GM19193 (cell line): Measurements from ENCODE around the gene SCFD2.

Source experiments
- POLR2A ChIP-seq: IDR thresholded peaks from 4 replicates; pipeline ENCODE4 v1.6.1; 2011; ENCODE audit not compliant: insufficient read depth, insufficient read length; ENCODE audit errors: extremely low read depth

The SCFD2 gene

DNA sequence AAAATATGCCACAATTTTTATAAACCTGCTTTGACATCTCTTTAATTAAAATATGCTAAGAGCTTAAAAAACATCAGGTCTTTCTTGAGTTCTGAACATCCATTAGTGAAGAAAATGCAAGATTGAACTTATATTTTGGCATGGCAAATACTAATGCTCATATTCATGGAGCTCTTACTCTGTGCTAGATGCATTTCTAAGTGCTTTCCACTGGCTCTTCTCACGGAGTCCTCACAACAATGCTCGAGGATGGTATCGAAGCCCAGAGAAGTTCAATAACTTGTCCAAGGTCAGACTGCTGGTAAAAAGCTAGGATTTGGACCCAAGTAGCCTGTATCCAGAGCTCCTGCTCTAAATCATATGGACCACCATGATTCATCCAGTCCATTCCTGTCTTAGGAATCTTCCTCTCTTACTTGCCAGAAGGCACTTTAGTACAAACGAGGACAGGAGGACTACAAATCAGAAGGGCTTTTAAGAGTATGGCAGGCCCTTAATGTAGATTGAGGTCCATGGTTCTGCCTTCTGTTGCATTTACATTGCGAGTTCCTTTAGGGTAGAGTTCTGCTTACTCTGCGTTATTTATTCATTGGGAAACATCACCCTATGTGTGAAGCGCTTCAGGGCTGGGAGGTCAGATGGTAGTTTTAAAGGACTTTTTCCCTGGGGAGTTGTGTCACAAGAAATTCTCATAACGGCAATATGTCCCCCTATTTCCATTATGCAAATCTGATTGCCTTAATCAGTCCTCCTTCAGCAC lies 304.6 kb downstream of the SCFD2 start:
- no peak for TF ChIP-seq POLR2A

DNA sequence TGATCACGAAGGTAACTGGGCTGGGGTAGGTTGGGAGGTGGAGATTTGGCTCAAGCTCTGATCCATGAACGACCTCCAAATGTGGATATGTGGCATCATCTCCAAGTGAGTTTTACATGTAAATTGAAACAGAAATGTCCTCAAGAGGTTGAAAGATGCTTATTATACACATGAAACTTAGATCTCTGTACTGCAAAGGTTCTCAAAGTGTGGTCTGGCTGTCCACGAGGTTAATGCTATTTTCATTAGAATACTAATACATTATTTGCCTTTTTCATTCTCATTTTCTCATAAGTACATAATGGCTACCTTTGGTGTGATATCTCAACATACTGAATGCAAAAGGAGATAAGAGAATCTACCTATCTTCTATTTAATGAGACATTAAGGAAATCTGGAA lies 305.6 kb downstream of the SCFD2 start:
- TF ChIP-seq POLR2A = no peak

DNA sequence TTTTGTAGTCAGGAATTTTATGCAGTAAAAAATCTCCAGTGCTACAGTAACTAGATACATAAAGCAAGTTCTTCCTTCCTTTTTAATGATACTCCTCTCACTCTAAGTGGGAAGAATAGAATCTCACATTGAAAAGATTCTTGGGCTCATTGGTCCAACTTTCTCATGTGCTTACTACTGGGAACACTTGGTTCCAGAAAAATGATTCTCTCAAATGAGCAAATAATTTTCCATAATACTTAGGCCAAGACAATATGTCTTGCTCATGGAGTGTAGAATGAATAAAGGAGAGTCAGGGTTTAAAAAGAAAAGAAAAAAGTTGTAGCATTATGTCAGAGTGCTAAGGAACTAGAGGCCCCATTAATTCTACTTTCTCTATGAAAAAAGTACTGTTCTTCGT lies 306.0 kb downstream of the SCFD2 start:
- no peak for TF ChIP-seq POLR2A

GRCh38 chr4:53059256-53059655 lies 306.6 kb downstream of the SCFD2 start:
- TF ChIP-seq POLR2A = no peak

GRCh38 chr4:53057679-53058078 lies 308.2 kb downstream of the SCFD2 start:
- no peak for TF ChIP-seq POLR2A

- TF ChIP-seq POLR2A = no peak
These were observed 310.0 kb downstream of the SCFD2 start for GRCh38 chr4:53055716-53056403.

GRCh38 chr4:53055274-53055673 lies 310.6 kb downstream of the SCFD2 start:
- TF ChIP-seq POLR2A = no peak

DNA sequence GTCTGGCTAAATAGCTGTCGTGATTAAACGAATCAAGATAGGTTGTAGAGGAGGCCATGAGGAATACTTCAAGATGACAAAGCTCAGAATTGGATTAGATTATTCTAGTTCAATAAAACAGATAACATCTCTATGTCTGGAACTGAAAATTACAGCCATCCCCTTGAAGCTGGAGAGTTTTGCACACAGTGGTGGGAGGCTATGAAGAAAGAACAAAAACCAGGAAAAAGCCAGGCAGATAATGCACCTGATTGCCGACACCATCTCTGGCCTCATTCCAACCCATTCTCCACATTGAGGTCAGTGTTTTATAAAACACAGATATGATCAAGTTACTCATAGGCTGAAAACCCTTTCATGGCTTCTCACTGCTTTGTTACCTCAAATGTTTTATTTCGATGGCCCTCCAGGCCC lies 315.5 kb downstream of the SCFD2 start:
- no peak for TF ChIP-seq POLR2A

- no peak for TF ChIP-seq POLR2A
These were observed 316.3 kb downstream of the SCFD2 start for GRCh38 chr4:53049528-53049927.

GRCh38 chr4:53044651-53044960 lies 321.3 kb downstream of the SCFD2 start:
- no peak for TF ChIP-seq POLR2A

DNA sequence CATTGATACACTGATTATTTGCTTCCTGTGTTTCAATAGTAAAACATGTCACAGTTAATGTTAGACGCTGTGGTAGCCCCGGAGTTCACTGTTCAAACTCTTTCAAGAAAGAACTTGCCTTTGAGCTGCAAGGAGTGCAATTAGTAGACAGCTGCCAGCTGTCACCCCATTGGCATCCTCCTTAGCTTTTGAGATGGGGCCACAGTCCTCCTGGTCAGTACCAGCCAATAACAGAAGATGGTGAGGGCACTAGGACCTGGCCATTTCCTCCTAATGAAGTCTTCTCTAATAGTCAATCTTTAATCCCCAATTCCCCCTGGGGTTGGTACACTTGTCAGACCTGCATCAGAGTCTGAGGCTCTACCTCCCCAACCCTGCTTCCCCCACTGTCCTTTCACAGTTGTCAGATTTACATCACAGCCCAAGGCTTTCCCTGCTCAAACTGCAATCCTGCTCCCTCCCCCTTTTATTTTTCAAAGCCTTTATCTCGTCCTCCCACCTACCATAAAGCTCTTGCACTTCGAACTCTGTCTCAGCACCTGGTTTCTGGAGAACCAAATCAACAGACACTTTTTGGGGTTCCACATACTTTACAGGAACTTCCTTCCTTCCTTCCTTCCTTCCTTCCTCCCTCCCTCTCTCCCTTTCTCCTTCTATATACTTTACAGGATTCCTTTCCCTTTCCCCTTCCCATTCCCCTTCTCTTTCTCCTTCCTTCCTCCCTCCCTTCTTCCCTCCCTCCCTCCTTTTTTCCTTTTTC lies 321.8 kb downstream of the SCFD2 start:
- no peak for TF ChIP-seq POLR2A

DNA sequence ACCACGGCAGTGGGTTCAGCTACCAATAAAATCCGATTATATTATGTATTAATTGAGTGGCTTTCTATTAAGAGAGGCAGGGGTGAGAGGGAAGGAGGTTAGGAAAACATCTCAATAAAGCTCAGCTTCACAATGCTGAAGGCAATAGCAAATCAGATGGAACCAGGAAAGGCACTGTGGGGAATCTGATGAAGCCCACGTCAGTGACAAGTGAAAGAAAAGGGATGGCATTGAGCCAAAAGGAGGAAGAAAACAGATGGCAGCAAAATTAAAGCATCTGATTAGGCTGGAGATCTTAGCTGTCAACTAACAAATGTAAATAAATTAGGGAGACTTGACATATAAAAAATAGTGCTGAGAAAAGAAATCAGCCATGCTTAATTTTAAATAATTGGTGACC lies 322.8 kb downstream of the SCFD2 start:
- TF ChIP-seq POLR2A = no peak

DNA sequence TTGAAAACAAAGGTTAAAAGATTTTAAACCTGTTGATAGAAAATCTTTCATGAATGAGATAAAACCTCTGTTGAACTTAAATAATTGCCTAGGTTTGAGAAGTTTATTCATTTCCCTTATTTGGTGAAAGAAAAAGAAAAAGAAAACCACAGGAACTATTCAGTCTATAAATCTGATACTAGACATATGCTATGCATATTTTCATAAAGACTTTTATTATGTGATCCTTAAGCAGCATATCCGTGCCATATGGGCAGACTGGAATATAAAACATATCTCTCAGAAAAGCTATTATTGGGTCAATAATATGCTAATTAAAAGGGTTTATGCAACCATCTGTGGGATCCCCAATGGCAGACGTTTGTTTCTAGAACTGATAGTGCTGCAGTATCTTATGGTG lies 325.0 kb downstream of the SCFD2 start:
- no peak for TF ChIP-seq POLR2A

GRCh38 chr4:53040459-53040815 lies 325.4 kb downstream of the SCFD2 start:
- TF ChIP-seq POLR2A = no peak

- no peak for TF ChIP-seq POLR2A
These were observed 326.0 kb downstream of the SCFD2 start for GRCh38 chr4:53039741-53040458.

GRCh38 chr4:53037892-53038291 lies 328.0 kb downstream of the SCFD2 start:
- no peak for TF ChIP-seq POLR2A

- no peak for TF ChIP-seq POLR2A
These were observed 339.6 kb downstream of the SCFD2 start for GRCh38 chr4:53026233-53026632.
